GM21360 (cell line): ENCODE results near the gene WDR7.
A peak's percentile ranks its signal among the peaks of the same experiment; 100 is the strongest.

Experiments
- ATAC-seq: cut with Tn5 transposase; IDR thresholded peaks from one replicate; pipeline ENCODE4 v1.9.1; 2021; ENCODE audit warnings: mild to moderate bottlenecking, moderate library complexity; ENCODE audit not compliant: unreplicated experiment

WDR7 gene

DNA sequence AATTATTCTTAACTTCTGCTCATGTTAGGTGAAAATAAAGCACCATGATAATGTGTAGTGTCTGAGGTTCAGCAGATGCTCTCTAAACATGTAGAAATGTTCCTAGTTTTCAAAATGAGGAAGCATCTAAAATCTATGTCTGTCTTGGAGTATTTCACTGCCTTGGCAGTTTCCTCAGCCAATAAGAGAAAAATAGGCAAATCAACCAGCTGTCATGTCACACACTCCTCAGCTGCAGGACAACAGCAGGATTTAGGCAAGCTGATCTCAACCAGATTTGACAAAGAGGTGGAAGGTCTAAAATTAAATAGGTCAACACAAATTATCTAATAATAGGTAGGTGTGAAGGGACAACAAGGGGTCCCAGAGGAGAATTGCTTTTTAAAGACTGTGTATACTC, 331.6 kb downstream of the WDR7 start:
- ATAC-seq: no peak

GRCh38 chr18:56983275-56983992, 332.3 kb downstream of the WDR7 start:
- no peak for ATAC-seq

DNA sequence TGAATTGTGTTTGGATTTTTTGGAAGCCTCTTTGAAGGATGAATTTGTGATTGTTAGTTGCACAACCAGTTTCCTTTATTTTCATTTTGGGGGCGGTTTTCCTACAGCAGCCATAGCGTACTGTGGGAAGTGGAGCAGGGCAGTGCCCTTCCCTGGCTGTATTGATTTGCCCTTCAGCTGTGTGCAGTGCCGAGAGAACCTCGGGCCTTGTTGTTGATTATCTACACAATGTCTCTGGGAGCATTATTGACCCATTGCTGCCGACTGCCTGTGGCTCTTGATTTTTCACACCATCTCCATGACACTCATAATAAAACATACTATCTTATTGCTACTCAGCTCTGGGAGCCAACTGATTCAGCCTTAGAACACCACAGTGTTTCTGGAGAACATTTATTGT, 333.6 kb downstream of the WDR7 start:
- no peak for ATAC-seq

- ATAC-seq: no peak
These were observed 335.7 kb downstream of the WDR7 start for GRCh38 chr18:56986829-56987228.

GRCh38 chr18:56987236-56987635, 336.1 kb downstream of the WDR7 start:
- no peak for ATAC-seq

GRCh38 chr18:56988022-56988421, 336.9 kb downstream of the WDR7 start:
- no peak for ATAC-seq

DNA sequence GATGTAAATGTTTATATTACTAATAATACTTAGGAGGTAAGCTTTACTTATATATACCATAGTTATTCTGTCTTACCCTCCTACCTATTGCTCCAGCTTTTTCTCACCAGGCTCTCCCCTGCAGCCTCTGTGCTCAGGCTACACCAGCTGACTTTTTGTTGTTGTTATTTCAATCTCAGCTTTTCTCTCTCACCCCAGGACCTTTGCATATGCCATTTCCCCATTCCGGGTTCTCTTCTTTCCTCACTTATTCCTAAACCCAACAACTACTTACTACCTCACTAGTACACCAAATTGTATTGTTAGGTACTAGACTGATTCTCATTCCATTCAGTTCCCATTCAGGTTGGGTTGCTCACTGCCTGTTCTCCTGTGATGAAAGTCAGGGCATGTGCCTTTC, 339.5 kb downstream of the WDR7 start:
- ATAC-seq: no peak

- no peak for ATAC-seq
These were observed 341.6 kb downstream of the WDR7 start for GRCh38 chr18:56992777-56993176.

DNA sequence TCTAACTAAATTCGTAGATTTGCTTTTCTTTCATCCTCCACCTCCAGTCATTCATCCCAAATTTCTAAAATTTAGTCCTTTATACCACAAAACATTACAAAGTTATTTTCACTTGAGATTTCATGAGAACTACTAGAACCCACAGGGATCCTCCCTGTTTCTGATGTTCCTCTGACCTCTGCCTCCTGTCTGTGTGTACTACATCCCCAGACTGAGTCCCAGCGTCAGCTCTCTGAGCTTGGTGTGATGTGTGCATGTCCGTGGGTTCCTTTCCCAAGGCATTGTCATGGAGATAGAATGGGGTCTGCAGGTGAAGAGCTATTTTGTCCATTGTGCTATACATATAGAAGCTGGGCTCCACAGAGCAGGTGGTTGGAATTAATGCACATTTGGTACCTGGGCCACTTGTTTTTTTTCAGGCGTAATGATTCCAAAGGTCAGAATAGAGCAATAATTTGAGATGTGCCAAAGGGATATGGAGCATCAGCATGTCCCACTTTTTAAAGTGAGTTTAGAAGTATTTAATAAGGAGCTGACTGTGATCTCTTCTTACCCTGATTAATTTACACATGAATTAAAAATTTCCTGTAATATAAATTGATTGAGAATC, 344.5 kb downstream of the WDR7 start:
- ATAC-seq: no peak

GRCh38 chr18:56997200-56997599, 346.0 kb downstream of the WDR7 start:
- ATAC-seq: no peak

- no peak for ATAC-seq
These were observed 348.7 kb downstream of the WDR7 start for GRCh38 chr18:56999823-57000222.

GRCh38 chr18:57002627-57003026, 351.5 kb downstream of the WDR7 start:
- ATAC-seq: no peak

DNA sequence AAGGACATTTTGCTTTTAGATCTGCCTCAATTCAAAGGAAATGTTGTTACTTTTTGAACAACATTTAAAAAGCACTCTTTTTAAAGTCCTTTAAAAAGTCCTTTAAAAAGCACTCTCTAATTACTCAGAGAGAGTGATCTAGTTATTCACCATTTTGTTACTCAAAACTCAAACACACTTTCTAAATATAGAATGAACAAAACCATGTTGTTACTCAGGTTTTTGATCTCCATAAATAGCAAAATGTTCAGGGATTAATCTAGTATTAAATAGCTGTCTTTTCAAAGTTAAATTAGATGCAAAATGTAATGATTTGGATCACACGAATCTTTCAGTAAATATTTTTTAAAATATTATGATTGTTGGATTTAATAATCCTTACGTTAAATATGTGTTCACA, 352.2 kb downstream of the WDR7 start:
- no peak for ATAC-seq

- ATAC-seq: peak; percentile 96
These were observed 353.4 kb downstream of the WDR7 start for GRCh38 chr18:57004366-57005121.

GRCh38 chr18:57008001-57008686, 357.0 kb downstream of the WDR7 start:
- ATAC-seq: no peak

GRCh38 chr18:57009844-57010243, 358.7 kb downstream of the WDR7 start:
- ATAC-seq: no peak

DNA sequence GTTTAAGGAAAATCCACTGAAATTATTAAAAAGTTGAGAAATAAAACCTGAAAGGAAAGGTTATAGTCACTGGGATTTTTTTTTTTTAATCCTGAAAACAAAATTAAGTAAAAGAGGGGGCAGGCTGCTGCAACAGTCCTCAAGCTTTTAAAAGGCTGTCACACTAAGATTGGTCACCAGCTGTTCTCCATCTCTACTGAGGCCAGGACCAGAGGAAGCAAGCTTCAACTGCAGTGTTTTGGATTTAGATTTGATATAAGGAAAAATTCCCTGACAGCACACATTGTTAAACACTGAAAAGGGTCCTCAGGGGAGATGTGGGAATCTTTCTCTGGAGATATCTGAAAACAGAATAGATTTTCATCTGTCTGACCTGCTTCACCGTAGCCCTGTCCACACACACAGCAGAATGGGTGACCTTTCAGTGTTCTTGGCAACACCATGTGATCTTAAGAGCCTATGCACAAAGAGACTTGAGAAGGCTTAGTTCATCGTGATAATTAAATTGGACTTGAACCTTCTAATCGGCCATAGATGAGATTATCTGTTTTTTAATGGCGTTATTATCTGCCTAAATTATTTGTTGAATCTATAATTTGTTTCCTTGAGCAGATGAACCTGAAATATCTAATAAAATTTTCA, 363.7 kb downstream of the WDR7 start:
- ATAC-seq: no peak

- no peak for ATAC-seq
These were observed 364.3 kb downstream of the WDR7 start for GRCh38 chr18:57015451-57015850.

DNA sequence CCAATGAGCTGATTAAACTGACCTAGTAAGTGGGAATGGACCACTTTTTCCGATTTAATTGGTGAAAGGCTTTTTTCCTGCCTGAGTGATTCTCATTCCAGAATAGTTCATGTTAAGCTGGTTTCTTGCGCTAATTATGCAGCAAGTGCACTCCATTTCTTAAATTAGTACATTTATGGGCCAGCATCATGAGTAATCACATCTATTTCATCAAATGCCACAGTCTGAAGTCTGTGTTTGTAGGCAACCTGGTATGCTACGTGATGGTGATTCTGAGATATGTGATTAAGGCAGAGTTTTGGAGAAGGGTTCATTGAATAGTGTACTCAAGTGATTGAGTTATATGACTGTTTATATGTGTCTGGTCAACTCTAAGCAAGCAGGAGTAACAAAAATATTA, 367.7 kb downstream of the WDR7 start:
- no peak for ATAC-seq

DNA sequence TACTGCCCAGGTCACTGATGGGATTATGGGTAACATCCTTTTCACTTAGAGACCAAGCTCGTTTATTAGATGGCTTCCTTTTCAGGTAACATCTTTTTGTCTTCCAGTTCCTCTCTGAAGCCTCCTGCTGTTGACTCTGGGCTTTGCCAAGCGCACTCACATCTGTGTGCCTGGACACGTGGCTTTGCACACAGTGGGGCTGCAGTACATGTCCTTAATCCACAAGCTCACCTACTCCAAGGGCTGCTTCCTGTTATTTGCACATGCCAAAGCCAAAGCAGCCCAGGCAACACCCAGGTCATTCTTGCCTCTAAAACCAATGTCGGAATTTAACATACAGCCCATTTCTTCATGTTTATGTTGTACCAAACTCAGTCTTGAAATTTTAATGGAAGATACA, 371.6 kb downstream of the WDR7 start:
- ATAC-seq: no peak

DNA sequence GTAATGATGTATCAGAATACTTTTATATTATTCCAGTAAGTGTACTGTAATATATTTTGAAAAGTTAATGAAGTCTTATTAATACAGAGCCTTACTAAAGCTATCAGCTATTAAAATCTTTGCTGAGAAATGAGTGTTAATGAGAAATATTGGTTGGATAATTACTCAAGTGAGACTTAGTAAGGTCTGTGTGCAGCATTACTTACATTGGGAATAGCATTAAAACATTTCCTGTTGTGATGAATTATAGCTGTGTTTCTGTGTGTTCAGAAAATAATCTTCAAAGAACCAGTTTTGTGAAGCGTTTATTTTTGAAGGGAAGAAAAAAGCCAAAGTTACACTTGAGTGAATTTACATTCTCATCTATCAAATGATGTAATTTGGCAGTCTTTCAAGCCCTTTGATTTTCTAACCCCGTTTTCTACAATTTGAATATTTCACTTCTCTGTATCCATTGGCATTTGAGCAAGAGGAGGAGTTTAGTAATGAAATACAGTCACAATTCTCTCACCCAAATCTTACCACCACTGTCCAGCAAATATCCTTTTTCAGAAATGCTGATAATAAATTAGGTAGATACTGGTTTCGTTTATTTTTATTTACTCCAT, 372.2 kb downstream of the WDR7 start:
- peak; percentile 64 for ATAC-seq
